Caki2 (cell line): ENCODE results near the gene USP10. TPM values are rescaled to one million over a fixed set of nuclear protein-coding genes. Genes with fewer than 3 reads are reported as not detected.

ENCODE experiments used
- DNase-seq: peaks from one replicate; pipeline ENCODE4 v3.0.0-alpha.2; 2015; ENCODE audit warnings: low read depth
- in situ Hi-C: cut with HindIII; loops from 2 replicates; pipeline ENCODE4 v1.10.0; 2016; ENCODE audit warnings: low sequenced_read_pairs, low pct_unique_long_range_greater_than_20kb, mixed read lengths
- total RNA-seq: library from RNA; depleted of rRNA; stranded (reverse); fragments of >200 nt; shearing (Covaris generic); gene quantifications from 2 replicates; pipeline ENCODE4 v1.2.3, GENCODE V29; 2014; ENCODE audit warnings: low replicate concordance

The USP10 gene
- total RNA-seq, 1 experiment from 2014 or later, result 45.3 TPM

GRCh38 chr16:84754956-84755672 lies 55.3 kb downstream of the USP10 start:
- no peak for DNase-seq
- in situ Hi-C loops, result no loop called here

GRCh38 chr16:84756830-84757229 lies 57.0 kb downstream of the USP10 start:
- in situ Hi-C loops, result no loop called here
- DNase-seq, result no peak

- in situ Hi-C loops, result no loop called here
- DNase-seq, result no peak
Observed at GRCh38 chr16:84758627-84759026, 58.8 kb downstream of the USP10 start.

GRCh38 chr16:84759061-84759460 lies 59.3 kb downstream of the USP10 start:
- in situ Hi-C loops, result no loop called here
- DNase-seq, result no peak

- DNase-seq, result no peak
- in situ Hi-C loops, result no loop called here
Observed at GRCh38 chr16:84759906-84760305, 60.1 kb downstream of the USP10 start.

- no peak for DNase-seq
- in situ Hi-C loops, result no loop called here
Observed at GRCh38 chr16:84761448-84762368, 61.9 kb downstream of the USP10 start.

- DNase-seq, result no peak
- in situ Hi-C loops, result no loop called here
Observed at GRCh38 chr16:84763164-84763563, 63.4 kb downstream of the USP10 start.

GRCh38 chr16:84763629-84764028 lies 63.8 kb downstream of the USP10 start:
- in situ Hi-C loops, result no loop called here
- no peak for DNase-seq

GRCh38 chr16:84764970-84765369 lies 65.2 kb downstream of the USP10 start:
- DNase-seq, result no peak
- in situ Hi-C loops, result no loop called here

- in situ Hi-C loops, result no loop called here
- DNase-seq, result no peak
Observed at GRCh38 chr16:84765616-84766580, 66.1 kb downstream of the USP10 start.

- in situ Hi-C loops, result no loop called here
- DNase-seq, result no peak
Observed at GRCh38 chr16:84766978-84767773, 67.4 kb downstream of the USP10 start.

- DNase-seq, result no peak
- in situ Hi-C loops, result no loop called here
Observed at GRCh38 chr16:84768061-84768807, 68.4 kb downstream of the USP10 start.

GRCh38 chr16:84768808-84769197 lies 69.0 kb downstream of the USP10 start:
- in situ Hi-C loops, result no loop called here
- no peak for DNase-seq

GRCh38 chr16:84769416-84769815 lies 69.6 kb downstream of the USP10 start:
- no peak for DNase-seq
- in situ Hi-C loops, result no loop called here

- no peak for DNase-seq
- in situ Hi-C loops, result no loop called here
Observed at GRCh38 chr16:84773312-84773711, 73.5 kb downstream of the USP10 start.

GRCh38 chr16:84774810-84775209 lies 75.0 kb downstream of the USP10 start:
- in situ Hi-C loops, result no loop called here
- peak; percentile 40 for DNase-seq

- no peak for DNase-seq
- in situ Hi-C loops, result no loop called here
Observed at GRCh38 chr16:84775262-84775810, 75.5 kb downstream of the USP10 start.
